Nephron (organoid): ENCODE data around the gene ADRA1B.

Source experiments
- H3K27ac Mint-ChIP-seq, 3 experiments: 2 replicates each; pipeline ENCODE4 v1.8.0; 2020; ENCODE audit warnings: mixed read lengths in 3 of 3, mild to moderate bottlenecking in 2 of 3, moderate library complexity in 1 of 3
- H3K27me3 Mint-ChIP-seq: 2 replicates; pipeline ENCODE4 v1.8.0; 2021; ENCODE audit warnings: low read depth, mild to moderate bottlenecking, moderate library complexity, mixed read lengths
- H3K36me3 Mint-ChIP-seq: 2 replicates; pipeline ENCODE4 v1.8.0; 2020; ENCODE audit warnings: low read depth, mixed read lengths
- H3K4me1 Mint-ChIP-seq: 2 replicates; pipeline ENCODE4 v1.8.0; 2020; ENCODE audit warnings: mixed read lengths
- H3K4me3 Mint-ChIP-seq, 3 experiments: 2 replicates each; pipeline ENCODE4 v1.8.0; 2020; ENCODE audit warnings: mild to moderate bottlenecking in 3 of 3, mixed read lengths in 3 of 3, moderate library complexity in 2 of 3
- H3K9me3 Mint-ChIP-seq: 2 replicates; pipeline ENCODE4 v1.8.0; 2020; ENCODE audit warnings: mixed read lengths
- CTCF ChIP-seq, 3 experiments: fragments of 200-600 bp; sonication (generic); IDR thresholded peaks; one replicate each; pipeline ENCODE4 v1.5.0; 2021; ENCODE audit warnings: antibody characterized with exemption in 3 of 3; ENCODE audit not compliant: unreplicated experiment in 3 of 3

ADRA1B gene

GRCh38 chr5:159915904-159916840 is at the start of gene ADRA1B:
ADRA1B (plus strand) TSS chr5:159916482; CDS start chr5:159916906, 424 bp downstream.
- peak within 1 kb of the TSS in 1 of 3 experiments; percentile 21 for H3K27ac Mint-ChIP-seq
- peak; percentile 55 to 67 (median 66) for TF ChIP-seq CTCF (IDR thresholded peaks at IDR 0.05; ENCODE audit: unreplicated experiment in 3 of 3)
- peak within 1 kb of the TSS; percentile 79 to 86 (median 85) for H3K4me3 Mint-ChIP-seq
- peaks cover 44% of the 10 kb centered on the region for H3K4me1 Mint-ChIP-seq
- H3K9me3 Mint-ChIP-seq: no peaks in the 10 kb centered on the region
- H3K36me3 Mint-ChIP-seq: no peaks in the 10 kb centered on the region
- H3K27me3 Mint-ChIP-seq: peaks cover 68% of the 10 kb centered on the region

- Mint-ChIP-seq H3K27ac (no peak overlapping the region), H3K27me3 (peaks cover 10% of the 10 kb centered on the region), H3K36me3 (no peaks in the 10 kb centered on the region), H3K9me3 (peaks cover 2% of the 10 kb centered on the region), H3K4me1 (peaks cover 25% of the 10 kb centered on the region), H3K4me3 (no peak overlapping the region)
- TF ChIP-seq CTCF (IDR thresholded peaks at IDR 0.05; ENCODE audit: unreplicated experiment in 3 of 3): no peak
Observed at GRCh38 chr5:159873680-159874079, 42.6 kb upstream of the ADRA1B start.

GRCh38 chr5:159874263-159874662 is 42.0 kb upstream of the ADRA1B start:
- H3K27me3 Mint-ChIP-seq: peaks cover 10% of the 10 kb centered on the region
- peaks cover 30% of the 10 kb centered on the region for H3K4me1 Mint-ChIP-seq
- H3K9me3 Mint-ChIP-seq: peaks cover 2% of the 10 kb centered on the region
- no peak for TF ChIP-seq CTCF (IDR thresholded peaks at IDR 0.05; ENCODE audit: unreplicated experiment in 3 of 3)
- no peak overlapping the region for H3K4me3 Mint-ChIP-seq
- H3K36me3 Mint-ChIP-seq: no peaks in the 10 kb centered on the region
- H3K27ac Mint-ChIP-seq: no peak overlapping the region

GRCh38 chr5:159877016-159877415 is 39.3 kb upstream of the ADRA1B start:
- no peak for TF ChIP-seq CTCF (IDR thresholded peaks at IDR 0.05; ENCODE audit: unreplicated experiment in 3 of 3)
- H3K27ac Mint-ChIP-seq: peak overlapping the region in 2 of 3 experiments; percentile 94
- peaks cover 8% of the 10 kb centered on the region for H3K27me3 Mint-ChIP-seq
- no peaks in the 10 kb centered on the region for H3K36me3 Mint-ChIP-seq
- peaks cover 2% of the 10 kb centered on the region for H3K9me3 Mint-ChIP-seq
- H3K4me3 Mint-ChIP-seq: no peak overlapping the region
- H3K4me1 Mint-ChIP-seq: peaks cover 34% of the 10 kb centered on the region

- H3K36me3 Mint-ChIP-seq: no peaks in the 10 kb centered on the region
- H3K4me1 Mint-ChIP-seq: peaks cover 34% of the 10 kb centered on the region
- H3K27ac Mint-ChIP-seq: peak overlapping the region; percentile 58 to 94 (median 94)
- no peak overlapping the region for H3K4me3 Mint-ChIP-seq
- H3K27me3 Mint-ChIP-seq: peaks cover 9% of the 10 kb centered on the region
- H3K9me3 Mint-ChIP-seq: peaks cover 2% of the 10 kb centered on the region
- TF ChIP-seq CTCF (IDR thresholded peaks at IDR 0.05; ENCODE audit: unreplicated experiment in 3 of 3): no peak
Observed at GRCh38 chr5:159877894-159878448, 38.3 kb upstream of the ADRA1B start.
